DMS 273 treated with DMSO at 0.1 percent for 48 hours (cell line): ENCODE data around the gene OR2AT4.
"Not testable (repeated sequence)": the region's sequence is repeated elsewhere in the genome, so short reads cannot be mapped to it uniquely, and the experiment has no call there.

Experiments
- DNase-seq: peaks from one replicate; lab custom pipeline; 2025; lab: John Stamatoyannopoulos, UW

The OR2AT4 gene

DNA sequence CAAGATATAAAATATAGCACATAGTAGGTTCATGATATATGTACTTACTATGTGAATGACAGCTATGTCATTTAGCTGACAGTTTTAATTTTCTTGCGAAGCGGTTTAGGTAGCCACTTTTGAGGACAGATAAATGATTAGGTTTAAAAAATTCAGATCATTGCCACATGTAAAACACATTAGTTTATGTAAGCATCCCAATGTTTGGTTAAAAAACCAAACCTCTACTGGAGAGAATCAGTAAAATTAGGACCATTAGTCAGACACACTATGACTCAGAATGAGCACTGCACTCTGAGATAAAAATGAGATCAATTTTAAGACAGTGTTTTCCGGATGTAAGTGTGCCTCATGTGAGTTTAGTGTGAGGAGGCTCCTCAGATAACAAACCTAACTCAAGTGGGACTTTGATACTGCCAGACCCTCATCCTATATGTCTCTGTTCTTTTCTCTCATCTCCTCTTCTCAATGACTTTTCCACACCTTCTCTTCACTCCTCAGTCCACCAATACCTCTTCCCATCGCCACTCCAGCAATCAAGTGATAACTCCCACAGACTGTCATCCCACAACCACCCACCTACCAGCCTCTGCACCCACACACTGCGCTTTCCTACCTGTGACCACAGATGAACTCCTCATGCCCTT lies 6.8 kb upstream of the OR2AT4 start:
- DNase-seq = no peak

DNA sequence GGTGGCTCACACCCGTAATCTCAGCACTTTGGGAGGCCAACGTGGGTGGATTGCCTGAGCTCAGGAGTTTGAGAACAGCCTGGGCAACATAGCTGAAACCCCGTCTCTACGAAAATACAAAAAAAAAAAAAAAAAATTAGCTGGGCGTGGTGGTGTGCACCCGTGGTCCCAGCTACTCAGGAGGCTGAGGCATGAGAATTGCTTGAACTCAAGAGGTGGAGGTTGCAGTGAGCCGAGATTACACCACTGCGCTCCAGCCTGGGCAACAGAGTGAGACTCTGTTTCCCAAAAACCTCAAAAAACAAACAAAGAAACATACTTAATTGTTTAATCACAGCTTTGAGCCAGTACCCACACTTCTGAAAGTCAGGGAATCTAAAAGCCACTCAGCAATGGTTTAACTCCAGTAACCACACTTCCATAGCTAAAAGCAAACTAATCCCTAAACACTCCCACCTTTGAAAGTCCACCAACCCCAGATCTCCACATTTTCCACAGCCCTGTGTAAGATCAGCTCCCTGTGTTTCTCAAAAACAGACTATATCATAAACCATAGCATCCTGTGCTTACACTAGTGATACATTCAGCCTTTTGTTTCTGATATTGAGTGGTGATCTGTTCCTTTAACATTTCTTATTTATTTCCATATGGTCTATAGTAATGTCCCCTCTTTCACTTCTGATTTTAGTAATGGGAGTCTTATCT lies 4.9 kb upstream of the OR2AT4 start:
- no peak for DNase-seq

DNA sequence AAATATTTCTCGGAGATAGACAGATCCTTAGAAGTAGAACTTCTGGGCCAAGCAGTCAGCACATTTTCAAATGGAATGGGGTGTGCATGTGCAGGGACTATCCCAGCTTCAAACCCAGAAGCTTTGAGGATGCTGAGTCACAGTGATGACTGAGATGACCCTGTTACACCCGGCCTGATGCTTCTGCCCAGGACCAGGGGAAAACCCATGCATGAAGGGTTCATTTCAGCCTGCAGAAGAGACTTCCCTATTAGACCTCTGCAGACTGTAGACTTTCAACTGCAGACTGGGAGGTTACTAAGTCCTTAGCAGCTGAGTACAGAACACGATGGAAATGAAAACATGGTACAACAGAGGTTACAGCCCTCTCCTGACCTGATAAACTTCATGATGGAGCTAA lies 3.6 kb upstream of the OR2AT4 start:
- DNase-seq = no peak

DNA sequence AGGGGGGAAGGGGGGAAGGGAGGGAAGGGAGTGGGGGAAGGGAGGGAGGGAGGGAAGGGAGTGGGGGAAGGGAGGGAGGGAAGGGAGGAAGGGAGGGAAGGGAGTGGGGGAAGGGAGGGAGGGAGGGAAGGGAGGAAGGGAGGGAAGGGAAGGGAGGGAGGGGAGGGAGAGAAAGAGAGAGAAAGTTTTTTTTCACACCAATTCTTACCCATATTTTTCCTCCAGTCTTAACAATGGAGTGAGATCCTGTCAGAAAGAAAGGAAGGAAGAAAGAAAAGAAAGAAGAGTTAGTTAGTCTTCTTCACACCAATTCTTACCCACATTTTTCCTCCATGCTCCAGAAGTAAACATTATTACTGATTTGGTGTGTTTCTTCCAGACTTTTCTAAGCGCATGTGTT lies 3.0 kb upstream of the OR2AT4 start:
- DNase-seq = no peak

DNA sequence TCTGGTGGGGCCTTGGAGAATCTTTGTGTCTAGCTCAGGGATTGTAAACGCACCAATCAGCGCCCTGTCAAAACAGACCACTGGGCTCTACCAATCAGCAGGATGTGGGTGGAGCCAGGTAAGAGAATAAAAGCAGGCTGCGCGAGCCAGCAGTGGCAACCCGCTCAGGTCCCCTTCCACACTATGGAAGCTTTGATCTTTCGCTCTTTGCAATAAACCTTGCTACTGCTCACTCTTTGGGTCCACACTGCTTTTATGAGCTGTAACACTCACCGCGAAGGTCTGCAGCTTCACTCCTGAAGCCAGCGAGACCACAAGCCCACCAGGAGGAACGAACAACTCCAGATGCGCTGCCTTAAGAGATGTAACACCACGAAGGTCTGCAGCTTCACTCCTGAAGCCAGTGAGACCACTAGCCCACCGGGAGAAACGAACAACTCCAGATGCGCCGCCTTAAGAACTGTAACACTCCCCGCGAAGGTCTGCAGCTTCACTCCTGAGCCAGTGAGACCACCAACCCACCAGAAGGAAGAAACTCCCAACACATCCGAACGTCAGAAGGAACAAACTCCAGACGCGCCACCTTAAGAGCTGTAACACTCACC lies 2.3 kb upstream of the OR2AT4 start:
- not testable (repeated sequence) for DNase-seq

DNA sequence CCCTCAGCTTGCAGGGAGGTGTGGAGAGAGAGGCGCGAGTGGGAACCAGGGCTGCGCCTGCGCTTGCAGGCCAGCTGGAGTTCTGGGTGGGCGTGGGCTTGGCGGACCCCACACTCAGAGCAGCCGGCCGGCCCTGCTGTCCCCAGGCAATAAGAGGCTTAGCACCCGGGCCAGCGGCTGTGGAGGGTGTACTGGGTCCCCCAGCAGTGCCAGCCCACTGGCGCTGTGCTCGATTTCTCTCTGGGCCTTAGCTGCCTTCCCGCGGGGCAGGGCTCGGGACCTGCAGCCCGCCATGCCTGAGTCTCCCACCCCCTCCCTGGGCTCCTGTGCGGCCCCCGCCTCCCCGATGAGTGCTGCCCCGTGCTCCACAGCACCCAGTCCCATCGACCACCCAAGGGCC lies 1.5 kb upstream of the OR2AT4 start:
- DNase-seq = not testable (repeated sequence)

DNA sequence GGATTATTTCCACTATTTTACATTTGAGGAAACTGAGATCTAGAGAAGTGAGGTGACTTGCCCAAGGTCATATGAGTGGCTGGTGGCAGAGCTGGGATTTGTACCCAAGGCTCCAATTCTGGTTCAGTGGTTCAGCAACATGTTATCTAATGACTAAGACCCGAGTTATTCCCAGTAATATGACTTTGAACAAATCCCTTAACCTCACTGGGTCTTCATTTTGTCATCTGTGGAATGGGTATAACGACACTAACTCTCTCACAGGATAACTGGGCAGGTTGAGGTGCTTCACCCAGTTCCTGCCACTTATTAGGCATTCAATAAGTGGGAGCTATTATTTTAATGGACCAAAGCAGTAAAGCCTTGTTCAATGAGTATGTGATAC lies 489 bp upstream of the OR2AT4 start:
- DNase-seq = no peak

DNA sequence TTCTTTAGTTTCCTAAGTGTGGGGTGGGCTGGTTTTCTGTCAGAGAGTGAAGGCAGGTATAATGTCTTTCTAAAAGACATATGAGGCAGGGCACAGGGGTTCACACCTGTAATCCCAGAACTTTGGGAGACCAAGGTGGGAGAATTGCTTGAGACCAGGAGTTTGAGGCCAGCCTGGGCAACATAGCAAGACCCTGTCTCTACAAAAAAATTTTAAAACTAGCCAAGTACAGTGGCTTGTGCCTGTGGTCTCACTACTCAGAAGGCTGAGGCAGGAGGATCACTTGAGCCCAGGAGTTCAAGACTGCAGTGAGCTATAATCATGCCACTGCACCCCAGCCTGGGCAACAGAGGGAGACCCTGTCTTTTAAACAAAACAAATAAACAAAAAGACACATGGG lies 2.3 kb downstream of the OR2AT4 start:
- not testable (repeated sequence) for DNase-seq

DNA sequence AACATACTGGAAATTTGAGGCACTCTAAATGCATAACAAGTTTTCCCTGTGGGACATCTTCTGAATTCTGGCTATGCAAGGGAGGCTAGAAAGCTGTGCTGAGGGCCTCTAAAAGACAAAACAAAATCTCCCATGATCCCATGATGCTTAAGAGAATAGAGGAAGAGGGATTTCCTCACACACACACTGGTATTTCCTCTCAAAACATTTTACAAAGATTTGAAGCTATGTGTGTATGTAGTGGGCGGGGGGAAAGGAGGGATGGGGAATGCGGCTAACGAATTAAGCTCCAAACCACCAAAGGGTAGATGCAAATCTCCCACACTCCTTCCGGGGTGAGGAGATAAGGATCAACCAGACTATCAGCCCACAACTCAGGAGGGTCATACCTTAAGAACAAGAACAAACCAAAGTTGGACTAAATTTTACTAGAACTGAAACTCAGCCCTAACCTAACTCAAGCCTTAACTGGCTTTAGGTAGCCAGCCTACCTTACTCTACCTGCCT lies 6.0 kb downstream of the OR2AT4 start:
- no peak for DNase-seq

DNA sequence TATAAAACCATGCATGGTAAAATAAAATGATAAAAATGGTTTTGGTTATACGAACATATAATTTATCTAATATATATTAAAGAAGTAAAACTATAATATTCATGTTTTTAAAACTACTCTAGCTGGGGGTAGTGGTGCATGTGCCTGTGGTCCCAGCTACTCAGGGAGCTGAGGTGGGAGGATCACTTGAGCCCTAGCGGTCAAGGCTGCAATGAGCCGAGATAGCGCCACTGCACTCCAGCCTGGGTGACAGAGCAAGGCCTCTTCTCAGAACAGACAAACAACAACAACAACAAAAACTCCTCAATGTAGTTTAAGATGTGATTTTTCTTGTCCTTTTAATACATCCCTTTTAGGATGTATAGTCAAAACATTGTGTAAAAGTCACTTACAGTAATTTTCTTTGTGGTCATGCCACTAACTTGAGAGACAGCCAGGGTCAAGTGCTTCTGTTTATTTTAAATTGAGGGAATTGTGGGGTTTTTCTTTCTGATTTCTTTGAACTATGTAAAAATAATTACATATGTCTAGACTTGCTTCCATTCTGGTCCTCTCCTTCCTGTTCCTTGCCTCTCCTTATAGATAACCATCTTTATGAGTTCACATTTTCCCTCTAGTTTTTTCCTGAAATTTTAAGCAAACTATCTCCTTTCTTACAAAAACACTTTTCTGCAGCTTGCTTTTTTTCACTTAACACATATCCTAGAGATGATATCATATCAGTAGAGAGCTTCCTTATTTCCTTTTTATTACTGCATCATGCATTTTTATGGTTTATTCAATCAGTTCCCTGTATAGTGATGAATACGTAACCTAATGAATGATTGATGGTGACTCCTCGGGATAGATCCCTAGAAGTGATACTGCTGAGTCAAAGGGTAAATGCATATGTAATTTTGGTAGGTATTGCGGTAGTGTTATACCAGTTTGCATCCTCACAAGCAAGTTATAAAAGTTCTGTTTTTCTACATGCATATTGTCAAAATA lies 9.1 kb downstream of the OR2AT4 start:
- DNase-seq = no peak

DNA sequence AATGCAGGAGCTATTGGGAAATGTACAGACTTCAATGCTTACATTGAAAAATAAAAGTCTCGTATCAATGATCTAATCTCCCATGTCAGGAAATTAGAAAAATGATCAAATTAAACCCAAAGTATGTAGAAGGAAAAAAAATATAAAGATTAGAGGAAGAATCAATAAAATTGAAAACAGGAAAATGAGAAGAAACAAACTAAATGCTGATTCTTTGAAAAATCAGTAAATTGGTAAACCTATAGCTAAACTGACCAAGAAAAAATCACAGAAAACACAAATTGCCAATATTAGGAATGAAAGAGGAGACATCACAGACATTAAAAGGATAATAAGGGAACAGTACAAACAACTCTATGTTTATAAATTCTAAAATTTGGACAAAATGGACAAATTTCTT lies 11.8 kb downstream of the OR2AT4 start:
- no peak for DNase-seq

DNA sequence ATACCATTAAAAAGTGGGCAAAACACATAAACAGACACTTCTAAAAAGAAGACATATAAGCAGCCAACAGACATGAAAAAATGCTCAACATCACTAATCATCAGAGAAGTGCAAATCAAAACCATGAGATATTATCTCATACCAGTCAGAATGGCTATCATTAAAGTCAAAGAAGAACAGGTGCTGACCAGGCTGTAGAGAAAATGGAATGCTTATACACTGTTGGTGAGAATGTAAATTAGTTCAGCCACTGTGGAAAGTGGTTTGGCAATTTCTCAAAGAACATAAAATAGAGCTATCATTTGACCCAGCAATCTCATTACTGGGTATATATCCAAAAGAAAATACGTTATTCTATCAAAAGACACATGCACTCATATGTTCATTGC lies 13.5 kb downstream of the OR2AT4 start:
- no peak for DNase-seq

DNA sequence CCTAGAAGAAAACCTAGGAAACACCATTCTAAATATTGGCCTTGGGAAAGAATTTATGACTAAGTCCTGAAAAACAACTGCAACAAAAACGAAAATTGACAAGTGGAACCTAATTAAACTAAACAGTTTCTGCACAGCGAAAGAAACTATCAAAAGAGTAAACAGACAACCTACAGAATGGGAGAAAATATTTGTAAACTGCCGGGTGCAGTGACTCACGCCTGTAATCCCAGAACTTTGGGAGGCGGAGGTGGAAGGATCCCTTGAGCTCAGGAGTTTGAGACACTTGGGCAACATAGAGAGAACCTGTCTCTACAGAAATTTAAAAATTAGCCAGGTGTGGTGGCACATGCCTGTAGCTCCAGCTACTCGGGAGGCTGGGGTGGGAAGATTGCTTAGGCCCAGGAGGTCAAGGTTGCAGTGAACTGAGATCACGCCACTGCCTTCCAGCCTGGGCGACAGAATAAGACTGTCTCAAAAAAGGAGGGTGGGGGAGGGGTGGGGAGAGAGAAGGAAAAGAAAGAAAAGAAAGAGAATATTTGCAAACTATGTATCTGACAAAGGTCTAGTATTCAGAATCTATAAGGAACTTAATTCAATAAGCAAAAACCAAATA lies 14.0 kb downstream of the OR2AT4 start:
- DNase-seq = no peak

DNA sequence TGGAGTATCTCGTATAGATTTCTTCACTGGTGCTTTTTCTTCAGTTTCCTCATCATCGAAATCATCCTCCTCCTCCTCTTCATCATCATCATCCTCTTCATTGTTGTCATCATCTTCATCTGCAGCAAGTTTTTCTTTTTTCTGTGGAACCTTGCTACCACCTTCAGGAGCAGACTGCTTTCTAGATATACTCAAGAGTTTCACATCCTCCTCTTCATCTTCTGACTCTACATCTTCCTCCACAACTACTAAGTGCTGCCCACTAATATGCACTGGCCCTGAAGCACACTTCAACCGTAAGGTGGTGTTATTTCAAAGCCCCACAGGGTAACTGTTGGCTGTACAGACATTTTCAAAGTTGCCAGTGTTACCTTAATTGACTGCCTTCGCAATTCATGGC lies 17.1 kb downstream of the OR2AT4 start:
- no peak for DNase-seq

DNA sequence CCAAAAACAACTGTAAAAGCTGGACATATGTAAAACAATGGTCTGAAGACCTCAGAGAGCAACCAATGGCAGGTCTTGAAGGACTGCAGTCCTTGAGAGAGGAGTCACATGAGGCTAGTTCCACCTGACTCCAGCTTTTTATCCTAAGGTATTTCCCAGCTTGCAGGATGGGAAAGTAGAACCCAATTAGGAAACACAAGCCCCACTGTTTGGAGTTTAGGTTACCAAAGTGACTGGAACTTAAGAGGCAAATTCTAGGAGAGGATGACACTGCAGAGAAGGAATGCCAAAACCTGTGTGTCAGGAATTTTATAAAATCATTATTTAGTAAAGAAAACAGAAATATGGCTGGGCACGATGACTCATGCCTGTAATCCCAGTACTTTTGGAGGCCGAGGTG lies 18.4 kb downstream of the OR2AT4 start:
- DNase-seq = no peak

DNA sequence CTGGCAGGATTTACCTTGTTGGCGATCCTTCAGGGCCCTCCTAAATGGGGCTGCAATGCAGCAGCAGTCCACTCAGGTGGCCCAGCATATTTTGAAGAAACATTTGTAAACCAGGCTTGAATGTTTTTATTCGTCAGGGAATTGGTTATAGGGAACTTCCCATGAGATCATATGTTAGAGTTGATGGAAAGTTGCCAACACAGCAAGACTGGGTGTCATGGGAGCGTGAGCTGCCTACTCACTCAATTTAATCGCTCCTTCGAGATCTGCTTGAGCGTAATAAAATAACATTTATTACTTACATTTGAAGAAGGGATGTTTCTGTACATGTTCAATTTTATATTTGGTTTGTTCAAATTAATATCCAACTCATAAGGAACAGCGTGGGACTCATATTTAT lies 19.4 kb downstream of the OR2AT4 start:
- DNase-seq = no peak

DNA sequence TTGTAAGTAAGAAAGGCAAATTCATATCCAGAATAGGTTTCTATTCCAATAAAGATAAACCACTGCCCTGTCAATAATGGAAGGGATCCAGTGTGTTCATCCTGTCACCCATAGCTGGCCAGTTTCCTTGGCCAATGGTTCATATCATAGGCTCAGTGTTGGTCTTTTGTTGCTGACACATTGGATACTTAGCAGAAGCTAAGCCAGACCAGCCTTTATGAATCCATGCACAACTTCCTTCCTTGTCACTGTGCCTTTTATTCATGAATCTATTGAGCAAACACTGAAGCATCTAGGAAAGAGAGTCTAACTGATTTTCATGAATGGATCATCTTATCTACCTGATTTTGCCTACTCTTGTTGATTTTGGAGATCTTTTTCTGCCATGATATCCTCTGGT lies 20.0 kb downstream of the OR2AT4 start:
- DNase-seq = no peak

DNA sequence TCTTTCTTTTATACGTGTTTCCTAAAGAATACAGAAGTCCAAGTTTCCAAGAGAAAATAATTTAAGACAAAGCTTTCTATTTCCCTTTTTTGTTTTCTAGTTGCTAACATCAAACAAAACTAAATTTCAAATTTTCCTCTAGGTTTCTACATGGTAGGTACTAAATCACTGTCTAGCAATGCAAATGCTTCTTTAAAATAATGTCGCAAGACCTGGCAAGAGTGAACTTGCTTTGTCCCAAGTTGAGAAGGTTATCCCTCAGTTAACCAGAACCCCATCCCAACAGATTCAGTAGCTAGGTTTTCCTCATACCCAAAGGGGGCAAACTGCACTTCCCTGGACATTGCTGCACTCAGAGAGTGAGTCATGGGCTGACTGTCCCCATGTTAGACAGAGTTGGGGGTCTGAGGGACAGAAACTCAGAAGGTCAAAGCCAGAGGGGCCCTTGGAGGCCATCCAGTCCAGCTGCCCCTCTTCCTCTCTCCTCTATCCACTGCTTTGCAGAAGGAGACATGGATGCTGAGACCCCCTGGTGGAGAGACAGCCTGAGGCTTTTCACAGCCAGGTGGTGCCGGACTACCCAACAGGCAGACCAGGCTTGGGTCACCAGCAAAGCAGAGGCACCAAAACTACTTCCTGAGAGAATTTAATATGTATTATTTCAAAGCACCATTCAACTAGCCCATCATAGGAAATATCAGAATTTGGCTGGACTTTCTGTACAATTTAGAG lies 23.1 kb downstream of the OR2AT4 start:
- no peak for DNase-seq

DNA sequence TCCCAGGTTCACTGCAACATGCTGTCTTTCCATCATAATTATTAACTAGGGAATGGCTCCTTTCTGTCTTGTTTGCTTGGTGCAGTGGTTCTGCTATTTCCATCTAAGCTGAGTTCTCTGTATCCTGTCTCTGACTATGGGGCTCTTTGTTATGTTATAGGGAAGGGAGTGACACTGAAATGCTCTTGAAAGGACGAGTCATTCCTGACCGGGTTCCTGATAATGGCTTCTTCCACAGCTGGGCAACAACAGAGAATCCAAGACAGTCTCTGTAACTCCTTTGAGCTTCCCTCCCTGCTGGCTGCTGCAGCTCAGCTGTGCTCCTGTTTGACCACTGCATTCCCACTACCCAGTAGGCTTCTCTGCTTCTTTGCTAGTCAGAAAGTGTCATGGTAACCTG lies 24.1 kb downstream of the OR2AT4 start:
- no peak for DNase-seq

DNA sequence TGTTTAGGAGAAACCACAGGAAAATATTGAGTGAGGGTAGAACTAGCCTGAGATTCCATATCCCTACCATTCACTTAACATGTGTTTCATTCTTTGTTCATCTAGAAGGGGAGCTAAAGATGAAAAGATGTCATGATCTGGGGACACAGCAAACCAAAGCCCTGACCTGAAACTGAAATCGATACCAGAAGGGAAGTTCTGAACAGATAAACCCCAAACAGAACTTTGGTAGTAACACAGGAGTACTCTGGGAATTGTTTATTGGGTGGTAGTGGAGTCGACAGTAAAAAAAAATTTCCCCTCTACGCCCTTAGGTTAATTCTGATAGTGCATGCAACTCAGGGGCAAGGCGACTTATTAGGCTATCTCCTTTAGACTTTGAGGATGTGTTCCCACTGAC lies 27.2 kb downstream of the OR2AT4 start:
- DNase-seq = no peak

DNA sequence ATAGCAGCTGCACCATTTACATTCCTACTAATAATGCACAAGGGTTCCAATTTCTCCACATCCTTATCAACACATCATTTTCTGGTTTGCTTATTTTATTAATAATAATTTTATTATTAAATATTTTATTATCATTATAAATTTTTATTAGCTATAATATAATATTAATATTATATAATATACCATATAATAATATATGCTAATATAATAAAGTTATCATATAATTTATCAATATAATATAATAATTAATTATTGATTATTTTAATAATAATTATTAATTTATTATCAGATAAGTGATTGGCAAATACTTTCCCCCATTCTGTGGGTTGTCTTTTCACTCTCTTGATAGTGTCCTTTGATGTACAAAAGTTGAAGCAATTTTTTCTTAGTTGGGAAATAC lies 27.7 kb downstream of the OR2AT4 start:
- DNase-seq = no peak
